Trophoblast cell (in vitro differentiated cells and primary cell): ENCODE measurements around the gene CDCP1.

ENCODE experiments used
- DNase-seq, 2 donors: peaks; one replicate each; pipeline ENCODE4 v3.0.0-alpha.2; 2016
- H2AFZ ChIP-seq: 2 replicates; pipeline ENCODE4 v1.6.1; 2013; ENCODE audit warnings: low read length, moderate library complexity, mild to moderate bottlenecking; ENCODE audit not compliant: insufficient read depth, poor library complexity
- H2AK5ac ChIP-seq: 2 replicates; pipeline ENCODE4 v1.6.1; 2013; ENCODE audit warnings: mild to moderate bottlenecking, low read length
- H2BK120ac ChIP-seq: 2 replicates; pipeline ENCODE4 v1.6.1; 2013; ENCODE audit warnings: low read length, mild to moderate bottlenecking, moderate library complexity; ENCODE audit not compliant: insufficient read depth, poor library complexity
- H2BK12ac ChIP-seq: 2 replicates; pipeline ENCODE4 v1.6.1; 2013; ENCODE audit warnings: mild to moderate bottlenecking, low read length, moderate library complexity
- H2BK5ac ChIP-seq: 2 replicates; pipeline ENCODE4 v1.6.1; 2013; ENCODE audit warnings: low read length, low read depth, moderate library complexity, mild to moderate bottlenecking; ENCODE audit not compliant: poor library complexity
- H3K14ac ChIP-seq: 2 replicates; pipeline ENCODE4 v1.6.1; 2013; ENCODE audit warnings: mild to moderate bottlenecking, low read length
- H3K18ac ChIP-seq: 2 replicates; pipeline ENCODE4 v1.6.1; 2013; ENCODE audit warnings: mild to moderate bottlenecking, low read length
- H3K23ac ChIP-seq: 2 replicates; pipeline ENCODE4 v1.6.1; 2013; ENCODE audit warnings: low read length
- H3K27ac ChIP-seq: 2 replicates; pipeline ENCODE4 v1.5.1; 2013; ENCODE audit warnings: low read depth, mild to moderate bottlenecking, inconsistent platforms, low read length, moderate library complexity
- H3K27me3 ChIP-seq: 2 replicates; pipeline ENCODE4 v1.6.1; 2013; ENCODE audit warnings: inconsistent platforms, mild to moderate bottlenecking, low read length, moderate library complexity; ENCODE audit not compliant: insufficient read depth
- H3K36me3 ChIP-seq, 2 experiments: 1 replicate in 1 of 2; 2 replicates in 1 of 2; pipeline ENCODE4 v1.6.1; 2013; ENCODE audit warnings: low read length in 2 of 2, mild to moderate bottlenecking in 2 of 2, moderate library complexity in 1 of 2; ENCODE audit not compliant: insufficient read depth in 2 of 2, control insufficient read depth in 1 of 2
- H3K4ac ChIP-seq: 2 replicates; pipeline ENCODE4 v1.6.1; 2013; ENCODE audit warnings: low read depth, mild to moderate bottlenecking, low read length, moderate library complexity
- H3K4me1 ChIP-seq, 2 experiments: 1 replicate in 1 of 2; 2 replicates in 1 of 2; pipeline ENCODE4 v1.6.1; 2013; ENCODE audit warnings: low read length in 2 of 2, mild to moderate bottlenecking in 2 of 2, moderate library complexity in 1 of 2; ENCODE audit not compliant: insufficient read depth in 2 of 2, control insufficient read depth in 1 of 2
- H3K4me2 ChIP-seq: 2 replicates; pipeline ENCODE4 v1.6.1; 2013; ENCODE audit warnings: inconsistent platforms, mild to moderate bottlenecking, low read length, moderate library complexity
- H3K4me3 ChIP-seq: 2 replicates; pipeline ENCODE4 v1.5.1; 2013; ENCODE audit warnings: mild to moderate bottlenecking, low read depth, low read length, inconsistent platforms
- H3K79me1 ChIP-seq: one replicate; pipeline ENCODE4 v1.6.1; 2013; ENCODE audit warnings: low read length
- H3K79me2 ChIP-seq: 2 replicates; pipeline ENCODE4 v1.6.1; 2013; ENCODE audit warnings: low read length, mild to moderate bottlenecking; ENCODE audit not compliant: control insufficient read depth, insufficient read depth, poor library complexity
- H3K9ac ChIP-seq: 2 replicates; pipeline ENCODE4 v1.6.1; 2013; ENCODE audit warnings: mild to moderate bottlenecking, low read length
- H3K9me3 ChIP-seq: 2 replicates; pipeline ENCODE4 v1.6.1; 2013; ENCODE audit warnings: low read depth, mild to moderate bottlenecking, control low read depth, inconsistent platforms, low read length; ENCODE audit not compliant: insufficient read depth
- H4K12ac ChIP-seq: 2 replicates; pipeline ENCODE4 v1.6.1; 2013; ENCODE audit warnings: low read depth, mild to moderate bottlenecking, low read length, moderate library complexity
- H4K8ac ChIP-seq: 2 replicates; pipeline ENCODE4 v1.6.1; 2013; ENCODE audit warnings: low read depth, mild to moderate bottlenecking, low read length, moderate library complexity
- H4K91ac ChIP-seq: one replicate; pipeline ENCODE4 v1.6.1; 2013; ENCODE audit warnings: low read depth, mild to moderate bottlenecking, low read length, moderate library complexity
- WGBS: extraction: QIAGEN DNeasy Blood & Tissue Kit; methylation state at CpG from one replicate; pipeline ENCODE4 v1.1.7; 2013; ENCODE audit warnings: missing lambda C conversion rate; ENCODE audit not compliant: insufficient read length, insufficient coverage; ENCODE audit errors: extremely low coverage; 5-methylcytosine and 5-hydroxymethylcytosine counted together

The CDCP1 gene

GRCh38 chr3:45134758-45135521 is 11.2 kb downstream of the CDCP1 start:
- H3K9me3 ChIP-seq: no peaks in the 10 kb centered on the region
- no peak overlapping the region for H3K27ac ChIP-seq
- H3K9ac ChIP-seq: no peak overlapping the region
- DNase-seq: no peak
- H2BK120ac ChIP-seq: no peak overlapping the region
- H2AFZ ChIP-seq: no peak overlapping the region
- H3K23ac ChIP-seq: no peak overlapping the region
- no peak overlapping the region for H3K4me3 ChIP-seq
- no peak overlapping the region for H4K91ac ChIP-seq
- no peak overlapping the region for H2AK5ac ChIP-seq
- H4K8ac ChIP-seq: no peak overlapping the region
- no CpG with 5 or more reads among the region's 5 CpGs for WGBS
- H3K14ac ChIP-seq: no peak overlapping the region
- H2BK5ac ChIP-seq: no peak overlapping the region
- H2BK12ac ChIP-seq: no peak overlapping the region
- no peaks in the 10 kb centered on the region for H3K27me3 ChIP-seq
- H3K79me2 ChIP-seq: no peaks in the 10 kb centered on the region
- no peak overlapping the region for H3K18ac ChIP-seq
- no peak overlapping the region for H3K4ac ChIP-seq
- H3K36me3 ChIP-seq: no peaks in the 10 kb centered on the region
- no peak overlapping the region for H3K4me2 ChIP-seq
- no peaks in the 10 kb centered on the region for H3K79me1 ChIP-seq
- peaks cover 11 to 12% of the 10 kb centered on the region in 2 experiments for H3K4me1 ChIP-seq
- H4K12ac ChIP-seq: no peak overlapping the region

- peaks cover 0 to 3% of the 10 kb centered on the region in 2 experiments for H3K4me1 ChIP-seq
- no peak overlapping the region for H3K18ac ChIP-seq
- H3K9ac ChIP-seq: no peak overlapping the region
- no peak overlapping the region for H2BK120ac ChIP-seq
- no peaks in the 10 kb centered on the region for H3K79me1 ChIP-seq
- no peak overlapping the region for H3K4ac ChIP-seq
- no peak overlapping the region for H3K27ac ChIP-seq
- no peak overlapping the region for H3K14ac ChIP-seq
- H3K36me3 ChIP-seq: no peaks in the 10 kb centered on the region
- H3K4me3 ChIP-seq: no peak overlapping the region
- H3K79me2 ChIP-seq: no peaks in the 10 kb centered on the region
- H3K23ac ChIP-seq: no peak overlapping the region
- H4K91ac ChIP-seq: no peak overlapping the region
- no peak overlapping the region for H2BK5ac ChIP-seq
- no peaks in the 10 kb centered on the region for H3K9me3 ChIP-seq
- no peak overlapping the region for H2AK5ac ChIP-seq
- WGBS: no CpG with 5 or more reads among the region's 5 CpGs
- H2BK12ac ChIP-seq: no peak overlapping the region
- no peak overlapping the region for H2AFZ ChIP-seq
- no peak for DNase-seq
- H4K8ac ChIP-seq: no peak overlapping the region
- H3K27me3 ChIP-seq: no peaks in the 10 kb centered on the region
- H3K4me2 ChIP-seq: no peak overlapping the region
- no peak overlapping the region for H4K12ac ChIP-seq
Measured at GRCh38 chr3:45132568-45133211, 13.5 kb downstream of the CDCP1 start.

- no peak overlapping the region for H2BK5ac ChIP-seq
- no peaks in the 10 kb centered on the region for H3K27me3 ChIP-seq
- H3K18ac ChIP-seq: no peak overlapping the region
- H3K9ac ChIP-seq: no peak overlapping the region
- H2AK5ac ChIP-seq: no peak overlapping the region
- no peak overlapping the region for H2AFZ ChIP-seq
- H3K23ac ChIP-seq: no peak overlapping the region
- H3K79me1 ChIP-seq: no peaks in the 10 kb centered on the region
- no peak overlapping the region for H2BK12ac ChIP-seq
- H3K14ac ChIP-seq: no peak overlapping the region
- no peak overlapping the region for H2BK120ac ChIP-seq
- WGBS: no CpG with 5 or more reads among the region's 2 CpGs
- H3K4me1 ChIP-seq: peaks cover 0 to 3% of the 10 kb centered on the region in 2 experiments
- H3K27ac ChIP-seq: no peak overlapping the region
- H3K4me3 ChIP-seq: no peak overlapping the region
- H3K9me3 ChIP-seq: no peaks in the 10 kb centered on the region
- H3K4me2 ChIP-seq: no peak overlapping the region
- no peak overlapping the region for H3K4ac ChIP-seq
- H4K12ac ChIP-seq: no peak overlapping the region
- H3K36me3 ChIP-seq: no peaks in the 10 kb centered on the region
- no peak overlapping the region for H4K91ac ChIP-seq
- H3K79me2 ChIP-seq: no peaks in the 10 kb centered on the region
- DNase-seq: peak in 1 of 2 donors; percentile 69
- H4K8ac ChIP-seq: no peak overlapping the region
Measured at GRCh38 chr3:45131201-45131600, 15.0 kb downstream of the CDCP1 start.

GRCh38 chr3:45130476-45130875 is 15.7 kb downstream of the CDCP1 start:
- Histone ChIP-seq H3K4ac (no peak overlapping the region), H3K18ac (no peak overlapping the region), H2BK5ac (no peak overlapping the region), H2AFZ (no peak overlapping the region), H3K27ac (no peak overlapping the region), H3K9ac (no peak overlapping the region), H3K27me3 (no peaks in the 10 kb centered on the region), H3K79me2 (no peaks in the 10 kb centered on the region), H2AK5ac (no peak overlapping the region), H3K23ac (no peak overlapping the region), H2BK120ac (no peak overlapping the region), H4K12ac (no peak overlapping the region), H4K8ac (no peak overlapping the region), H3K4me1 (peaks cover 0 to 3% of the 10 kb centered on the region in 2 experiments), H2BK12ac (no peak overlapping the region), H3K36me3 (no peaks in the 10 kb centered on the region), H3K9me3 (no peaks in the 10 kb centered on the region), H3K79me1 (no peaks in the 10 kb centered on the region), H3K14ac (no peak overlapping the region), H4K91ac (no peak overlapping the region), H3K4me2 (no peak overlapping the region), H3K4me3 (no peak overlapping the region)
- no peak for DNase-seq
- no CpG with 5 or more reads among the region's 3 CpGs for WGBS
